Measurements from ENCODE around the gene MYBBP1A.

MYBBP1A gene

GRCh38 chr17:4522661-4523060 is 32.5 kb downstream of the MYBBP1A start:
- ChIA-PET CTCF (interaction anchor here (1.2 to 1.6 kb wide), 3 partner anchors 9 to 43 kb away, joined by 4 to 6 read pairs (median 4); no protein-coding TSS in a partner anchor), POLR2A (no interaction called here)
- DNase-seq, result no peak
- H3K36me3 ChIP-seq (ENCODE audit: control insufficient read depth in 4 of 4, insufficient read depth in 4 of 4, low read length in 3 of 4), result peaks cover 2 to 68% (median 43%) of the 10 kb centered on the region in 4 experiments
- H3K27me3 ChIP-seq (replicated peaks in 2 of 5; ENCODE audit: control insufficient read depth in 4 of 5, insufficient read depth in 5 of 5, low read length in 4 of 5), result no peaks in the 10 kb centered on the region
- no peaks in the 10 kb centered on the region for H3K9me3 ChIP-seq (ENCODE audit: control extremely low read depth in 1 of 5, control insufficient read depth in 4 of 5, insufficient read depth in 2 of 5, low read depth in 1 of 5, low read length in 4 of 5)
- 94% methylated on average over 6 of the region's 6 CpGs for WGBS (ENCODE audit: insufficient coverage)
- no peak overlapping the region for H3K4me3 ChIP-seq (ENCODE audit: control insufficient read depth in 1 of 7, extremely low read depth in 1 of 7, insufficient read depth in 4 of 7, low read depth in 2 of 7, low read length in 6 of 7)
- H3K27ac ChIP-seq (ENCODE audit: insufficient read depth in 1 of 2, low read depth in 1 of 2, low read length in 2 of 2, poor library complexity in 1 of 2, severe bottlenecking in 2 of 2), result no peak overlapping the region
- H3K4me1 ChIP-seq (ENCODE audit: control extremely low read depth in 1 of 4, control insufficient read depth in 4 of 4, insufficient read depth in 4 of 4, low read length in 3 of 4), result peaks cover 0 to 7% (median 0%) of the 10 kb centered on the region in 4 experiments

DNA sequence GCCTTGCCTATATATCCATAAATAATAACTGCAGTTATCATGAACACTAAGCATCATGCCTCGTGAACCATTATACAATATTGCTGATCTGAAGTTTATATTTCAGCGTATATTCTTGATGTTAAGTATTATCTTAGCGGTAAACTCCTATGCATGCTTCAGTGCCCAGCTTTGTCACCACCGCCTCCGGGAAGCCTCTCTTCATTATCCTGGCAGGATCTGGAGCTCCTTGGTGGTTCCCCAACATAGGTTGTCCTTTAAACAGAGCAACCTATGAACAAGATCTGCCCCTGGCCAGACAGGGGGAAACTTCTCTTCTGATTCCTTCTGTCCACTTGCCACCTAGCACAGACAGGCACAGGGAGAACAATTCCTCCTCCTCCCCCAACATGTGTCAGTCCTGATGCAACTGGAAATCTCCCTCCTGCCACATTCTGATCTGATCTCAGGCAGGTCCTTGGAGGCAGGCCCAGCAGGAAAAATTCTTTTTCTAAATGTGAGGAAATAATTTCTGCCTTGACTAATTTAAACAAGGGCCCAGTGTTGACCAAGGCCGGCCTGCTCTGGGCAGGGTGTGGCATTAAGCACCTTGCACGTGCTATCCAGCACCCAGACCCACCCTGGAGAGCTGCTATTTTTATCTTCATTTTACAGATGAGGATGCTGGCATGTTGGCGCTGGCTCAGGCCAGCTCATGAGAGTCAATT is 34.1 kb downstream of the MYBBP1A start:
- Histone ChIP-seq H3K9me3 (ENCODE audit: control extremely low read depth in 1 of 5, control insufficient read depth in 4 of 5, insufficient read depth in 2 of 5, low read depth in 1 of 5, low read length in 4 of 5) (no peaks in the 10 kb centered on the region), H3K4me1 (ENCODE audit: control extremely low read depth in 1 of 4, control insufficient read depth in 4 of 4, insufficient read depth in 4 of 4, low read length in 3 of 4) (peaks cover 0 to 7% (median 0%) of the 10 kb centered on the region in 4 experiments), H3K36me3 (ENCODE audit: control insufficient read depth in 4 of 4, insufficient read depth in 4 of 4, low read length in 3 of 4) (peaks cover 4 to 75% (median 44%) of the 10 kb centered on the region in 4 experiments), H3K27ac (ENCODE audit: insufficient read depth in 1 of 2, low read depth in 1 of 2, low read length in 2 of 2, poor library complexity in 1 of 2, severe bottlenecking in 2 of 2) (no peak overlapping the region), H3K4me3 (ENCODE audit: control insufficient read depth in 1 of 7, extremely low read depth in 1 of 7, insufficient read depth in 4 of 7, low read depth in 2 of 7, low read length in 6 of 7) (no peak overlapping the region), H3K27me3 (replicated peaks in 2 of 5; ENCODE audit: control insufficient read depth in 4 of 5, insufficient read depth in 5 of 5, low read length in 4 of 5) (no peaks in the 10 kb centered on the region)
- CTCF ChIA-PET, result interaction anchor here (1.0 to 1.6 kb wide), 3 partner anchors 13 to 100 kb away, joined by 3 to 6 read pairs (median 4); no protein-coding TSS in a partner anchor
- no peak for DNase-seq
- POLR2A ChIA-PET, result no interaction called here
- WGBS (ENCODE audit: insufficient coverage), result 96% methylated on average over 4 of the region's 8 CpGs

DNA sequence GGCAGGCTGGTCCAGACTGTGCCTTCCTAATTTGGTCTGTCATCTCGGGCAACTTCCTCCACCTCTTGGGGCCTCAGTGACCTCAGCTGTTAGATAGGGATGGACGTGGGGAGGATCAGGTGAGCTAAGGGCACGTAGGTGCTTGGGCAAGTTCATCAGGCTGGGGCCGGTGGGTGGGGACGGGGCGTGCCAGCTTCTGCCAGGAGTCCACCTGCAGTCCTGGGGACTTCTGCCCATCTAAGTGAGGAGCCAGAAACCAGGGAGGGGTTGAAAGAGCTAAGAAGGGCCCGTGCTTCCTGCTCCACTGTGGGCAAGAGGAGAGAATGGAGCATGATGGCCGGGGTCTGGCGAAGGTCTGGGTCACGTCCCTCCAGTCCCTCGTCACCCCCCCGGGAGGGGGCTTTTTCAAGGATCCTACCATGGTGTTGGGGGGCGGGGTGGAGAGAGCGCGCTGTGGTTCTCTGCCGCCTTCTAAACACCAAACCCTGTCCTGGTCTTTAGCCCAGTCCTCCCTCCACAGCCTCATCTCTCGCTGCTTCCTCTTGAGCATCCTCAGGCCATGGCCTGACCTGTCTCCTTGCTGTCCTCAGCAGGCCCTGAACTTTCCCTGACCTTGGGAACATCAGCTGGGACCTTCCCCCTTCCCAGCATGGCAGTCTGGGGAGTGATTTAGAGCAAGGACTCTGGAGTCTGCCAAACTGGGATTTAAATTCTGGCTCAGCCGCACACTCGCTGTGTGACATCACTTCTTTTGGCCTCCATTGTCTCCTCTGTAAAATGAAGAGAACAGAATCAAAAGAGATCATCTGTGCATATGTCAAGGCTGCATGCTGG is 34.9 kb downstream of the MYBBP1A start:
- Histone ChIP-seq H3K27ac (ENCODE audit: insufficient read depth in 1 of 2, low read depth in 1 of 2, low read length in 2 of 2, poor library complexity in 1 of 2, severe bottlenecking in 2 of 2) (no peak overlapping the region), H3K9me3 (ENCODE audit: control extremely low read depth in 1 of 5, control insufficient read depth in 4 of 5, insufficient read depth in 2 of 5, low read depth in 1 of 5, low read length in 4 of 5) (no peaks in the 10 kb centered on the region), H3K4me1 (ENCODE audit: control extremely low read depth in 1 of 4, control insufficient read depth in 4 of 4, insufficient read depth in 4 of 4, low read length in 3 of 4) (peaks cover 0 to 7% (median 0%) of the 10 kb centered on the region in 4 experiments), H3K27me3 (replicated peaks in 2 of 5; ENCODE audit: control insufficient read depth in 4 of 5, insufficient read depth in 5 of 5, low read length in 4 of 5) (no peaks in the 10 kb centered on the region), H3K36me3 (ENCODE audit: control insufficient read depth in 4 of 4, insufficient read depth in 4 of 4, low read length in 3 of 4) (peaks cover 7 to 74% (median 43%) of the 10 kb centered on the region in 4 experiments), H3K4me3 (ENCODE audit: control insufficient read depth in 1 of 7, extremely low read depth in 1 of 7, insufficient read depth in 4 of 7, low read depth in 2 of 7, low read length in 6 of 7) (no peak overlapping the region)
- POLR2A ChIA-PET, result no interaction called here
- 89% methylated on average over 10 of the region's 19 CpGs for WGBS (ENCODE audit: insufficient coverage)
- no peak for DNase-seq
- CTCF ChIA-PET, result interaction anchor here (1.0 to 1.5 kb wide), 3 partner anchors 12 to 23 kb away, joined by 3 to 4 read pairs (median 4); no protein-coding TSS in a partner anchor

GRCh38 chr17:4519361-4519788 is 35.8 kb downstream of the MYBBP1A start:
- Histone ChIP-seq H3K4me3 (ENCODE audit: control insufficient read depth in 1 of 7, extremely low read depth in 1 of 7, insufficient read depth in 4 of 7, low read depth in 2 of 7, low read length in 6 of 7) (no peak overlapping the region), H3K36me3 (ENCODE audit: control insufficient read depth in 4 of 4, insufficient read depth in 4 of 4, low read length in 3 of 4) (peaks cover 7 to 72% (median 42%) of the 10 kb centered on the region in 4 experiments), H3K4me1 (ENCODE audit: control extremely low read depth in 1 of 4, control insufficient read depth in 4 of 4, insufficient read depth in 4 of 4, low read length in 3 of 4) (peaks cover 0 to 7% (median 0%) of the 10 kb centered on the region in 4 experiments), H3K27me3 (replicated peaks in 2 of 5; ENCODE audit: control insufficient read depth in 4 of 5, insufficient read depth in 5 of 5, low read length in 4 of 5) (no peaks in the 10 kb centered on the region), H3K9me3 (ENCODE audit: control extremely low read depth in 1 of 5, control insufficient read depth in 4 of 5, insufficient read depth in 2 of 5, low read depth in 1 of 5, low read length in 4 of 5) (no peaks in the 10 kb centered on the region), H3K27ac (ENCODE audit: insufficient read depth in 1 of 2, low read depth in 1 of 2, low read length in 2 of 2, poor library complexity in 1 of 2, severe bottlenecking in 2 of 2) (no peak overlapping the region)
- DNase-seq, result no peak
- 93% methylated on average over 10 of the region's 14 CpGs for WGBS (ENCODE audit: insufficient coverage)
- ChIA-PET POLR2A (no interaction called here), CTCF (interaction anchor here (1.0 to 1.5 kb wide), 3 partner anchors 11 to 22 kb away, joined by 3 to 4 read pairs (median 4); no protein-coding TSS in a partner anchor)

DNA sequence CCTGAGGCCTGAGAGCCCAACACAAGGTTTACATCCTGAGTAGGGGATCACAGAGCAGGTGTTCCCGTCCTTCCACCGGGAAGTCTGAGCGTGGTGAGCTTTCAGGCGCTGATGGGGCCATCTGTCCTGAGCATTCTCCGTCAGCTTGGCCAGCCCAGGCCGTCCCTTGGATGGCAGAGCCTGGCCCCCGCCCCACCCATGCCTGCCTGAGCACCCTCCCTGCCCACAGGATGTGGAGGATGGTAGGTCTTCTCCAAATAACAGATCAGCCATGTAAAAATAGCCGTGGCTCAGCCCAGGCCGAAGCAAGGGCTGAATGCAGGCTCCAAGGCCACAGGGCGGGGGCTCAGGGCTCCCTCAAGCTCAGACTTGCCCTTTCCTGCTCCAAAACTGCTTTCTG is 36.3 kb downstream of the MYBBP1A start:
- Histone ChIP-seq H3K9me3 (ENCODE audit: control extremely low read depth in 1 of 5, control insufficient read depth in 4 of 5, insufficient read depth in 2 of 5, low read depth in 1 of 5, low read length in 4 of 5) (no peaks in the 10 kb centered on the region), H3K27me3 (replicated peaks in 2 of 5; ENCODE audit: control insufficient read depth in 4 of 5, insufficient read depth in 5 of 5, low read length in 4 of 5) (no peaks in the 10 kb centered on the region), H3K4me1 (ENCODE audit: control extremely low read depth in 1 of 4, control insufficient read depth in 4 of 4, insufficient read depth in 4 of 4, low read length in 3 of 4) (peaks cover 0 to 7% (median 0%) of the 10 kb centered on the region in 4 experiments), H3K27ac (ENCODE audit: insufficient read depth in 1 of 2, low read depth in 1 of 2, low read length in 2 of 2, poor library complexity in 1 of 2, severe bottlenecking in 2 of 2) (no peak overlapping the region), H3K4me3 (ENCODE audit: control insufficient read depth in 1 of 7, extremely low read depth in 1 of 7, insufficient read depth in 4 of 7, low read depth in 2 of 7, low read length in 6 of 7) (no peak overlapping the region), H3K36me3 (ENCODE audit: control insufficient read depth in 4 of 4, insufficient read depth in 4 of 4, low read length in 3 of 4) (peaks cover 7 to 73% (median 41%) of the 10 kb centered on the region in 4 experiments)
- POLR2A ChIA-PET, result no interaction called here
- WGBS (ENCODE audit: insufficient coverage), result 94% methylated on average over 9 of the region's 10 CpGs
- CTCF ChIA-PET, result interaction anchor here (1.3 kb wide), 1 partner anchor 11 kb away, joined by 4 read pairs; no protein-coding TSS in a partner anchor
- no peak for DNase-seq

- DNase-seq, result no peak
- H3K9me3 ChIP-seq (ENCODE audit: control extremely low read depth in 1 of 5, control insufficient read depth in 4 of 5, insufficient read depth in 2 of 5, low read depth in 1 of 5, low read length in 4 of 5), result no peaks in the 10 kb centered on the region
- CTCF ChIA-PET, result interaction anchor here (1.5 to 2.5 kb wide), 3 partner anchors 8 to 96 kb away, joined by 4 to 9 read pairs (median 4); no protein-coding TSS in a partner anchor
- WGBS (ENCODE audit: insufficient coverage), result 100% methylated on average over 7 of the region's 11 CpGs
- peaks cover 0 to 8% (median 6%) of the 10 kb centered on the region in 4 experiments for H3K4me1 ChIP-seq (ENCODE audit: control extremely low read depth in 1 of 4, control insufficient read depth in 4 of 4, insufficient read depth in 4 of 4, low read length in 3 of 4)
- POLR2A ChIA-PET, result interaction anchor here (0.6 kb wide), 1 partner anchor 91 kb away, joined by 3 read pairs; no protein-coding TSS in a partner anchor
- no peak overlapping the region for H3K4me3 ChIP-seq (ENCODE audit: control insufficient read depth in 1 of 7, extremely low read depth in 1 of 7, insufficient read depth in 4 of 7, low read depth in 2 of 7, low read length in 6 of 7)
- peaks cover 7 to 79% (median 35%) of the 10 kb centered on the region in 4 experiments for H3K36me3 ChIP-seq (ENCODE audit: control insufficient read depth in 4 of 4, insufficient read depth in 4 of 4, low read length in 3 of 4)
- H3K27ac ChIP-seq (ENCODE audit: insufficient read depth in 1 of 2, low read depth in 1 of 2, low read length in 2 of 2, poor library complexity in 1 of 2, severe bottlenecking in 2 of 2), result no peak overlapping the region
- no peaks in the 10 kb centered on the region for H3K27me3 ChIP-seq (replicated peaks in 2 of 5; ENCODE audit: control insufficient read depth in 4 of 5, insufficient read depth in 5 of 5, low read length in 4 of 5)
Measured at GRCh38 chr17:4516735-4517134, 38.4 kb downstream of the MYBBP1A start.

Measured in common myeloid progenitor, CD34-positive (primary cell).